Pancreas (tissue), 10 donors: ENCODE measurements around the gene MEGF6. TPM values are rescaled to one million over a fixed set of nuclear protein-coding genes. Genes with fewer than 3 reads are reported as not detected.

Experiments used
- ATAC-seq, 4 donors: fragments of 200-7000 bp; cut with Tn5 transposase; one replicate each; pipeline versions ENCODE4 v1.8.0 to v1.9.1; 2020; ENCODE audit warnings: mild to moderate bottlenecking in 4 of 4, moderate library complexity in 4 of 4
- DNase-seq, 6 donors: peaks; one replicate each; pipeline ENCODE4 v3.0.0-alpha.2; 2020
- FAIRE-seq: peaks from 2 replicates; lab custom pipeline; 2012; peaks lifted over from hg19 to GRCh38; lab: Jason Lieb, UNC
- H3K27ac ChIP-seq, 4 donors: fragments of 200-600 bp; sonication (generic); 1 replicate in 3 of 4; 2 replicates in 1 of 4; pipeline versions ENCODE4 v1.5.0 to v1.8.0; 2020
- H3K27me3 ChIP-seq, 4 donors: fragments of 200-600 bp; one replicate each; pipeline ENCODE4 v1.8.0; 2021
- H3K36me3 ChIP-seq, 3 donors: fragments of 200-600 bp; sonication (generic) in 1 of 3; one replicate each; pipeline versions ENCODE4 v1.5.0 to v1.8.0; 2020 to 2021
- H3K4me1 ChIP-seq, 3 donors: fragments of 200-600 bp; one replicate each; pipeline ENCODE4 v1.8.0; 2021
- H3K4me3 ChIP-seq, 4 donors: fragments of 200-600 bp; sonication (generic) in 2 of 4; one replicate each; pipeline versions ENCODE4 v1.5.0 to v1.8.0; 2020 to 2021
- H3K9me3 ChIP-seq, 4 donors: fragments of 200-600 bp; one replicate each; pipeline ENCODE4 v1.8.0; 2021
- WGBS, 2 donors: extraction: QIAGEN DNeasy Blood & Tissue Kit; methylation state at CpG; one replicate each; pipeline ENCODE4 v1.1.7; 2013; 5-methylcytosine and 5-hydroxymethylcytosine counted together
- intact Hi-C, 3 donors: fragments of 100-400 bp; cut with DNase I; formaldehyde crosslinking; loops; one replicate each; pipeline versions ENCODE4 v1.11.1 to v1.14.2; 2022
- polyA plus RNA-seq, 2 donors: library from polyadenylated mRNA; stranded (reverse); fragments of 200-250 nt; gene quantifications; one replicate each; pipeline ENCODE4 v1.2.3, GENCODE V29; 2013
- total RNA-seq, 6 donors: library from RNA; stranded (reverse); fragmentation: NEBNext Ultra II Directional in 4 of 6; extraction: Animal tissue kit (Norgen Biotek cat#: 25700) in 4 of 6; gene quantifications; one replicate each; pipeline versions ENCODE4 v1.2.1 to v1.2.4, GENCODE V29; 2021 to 2023
- TF ChIP-seq, protein P1 (sequence below), 4 donors: fragments of 200-600 bp; sonication (generic) in 3 of 4; IDR thresholded peaks; one replicate each; pipeline versions ENCODE4 v1.5.0 to v1.8.0; 2021; ENCODE audit warnings: antibody characterized with exemption in 4 of 4
- donor health status: healthy with polysubstance abuse.
- donor health status: DM: no; HTN: no; CAD: no; lungs with moderate emphysema.
- donor health status: DM: no; HTN: no; CAD: no.
- donor health status: control.
- donor health status: control.
- donor health status: Bipolar disorder and iron deficiency.
- donor health status: DM: yes; HTN: yes; CAD: no.
- donor health status: DM: no; HTN: no; CAD: no.
- donor health status: DM: no; HTN: no; CAD: no.
- donor health status: DM: yes; HTN: yes; CAD: no.

Gene MEGF6
- total and polyA plus RNA-seq, 8 donors: 2.6 to 20.0 (median 8.4) TPM

DNA sequence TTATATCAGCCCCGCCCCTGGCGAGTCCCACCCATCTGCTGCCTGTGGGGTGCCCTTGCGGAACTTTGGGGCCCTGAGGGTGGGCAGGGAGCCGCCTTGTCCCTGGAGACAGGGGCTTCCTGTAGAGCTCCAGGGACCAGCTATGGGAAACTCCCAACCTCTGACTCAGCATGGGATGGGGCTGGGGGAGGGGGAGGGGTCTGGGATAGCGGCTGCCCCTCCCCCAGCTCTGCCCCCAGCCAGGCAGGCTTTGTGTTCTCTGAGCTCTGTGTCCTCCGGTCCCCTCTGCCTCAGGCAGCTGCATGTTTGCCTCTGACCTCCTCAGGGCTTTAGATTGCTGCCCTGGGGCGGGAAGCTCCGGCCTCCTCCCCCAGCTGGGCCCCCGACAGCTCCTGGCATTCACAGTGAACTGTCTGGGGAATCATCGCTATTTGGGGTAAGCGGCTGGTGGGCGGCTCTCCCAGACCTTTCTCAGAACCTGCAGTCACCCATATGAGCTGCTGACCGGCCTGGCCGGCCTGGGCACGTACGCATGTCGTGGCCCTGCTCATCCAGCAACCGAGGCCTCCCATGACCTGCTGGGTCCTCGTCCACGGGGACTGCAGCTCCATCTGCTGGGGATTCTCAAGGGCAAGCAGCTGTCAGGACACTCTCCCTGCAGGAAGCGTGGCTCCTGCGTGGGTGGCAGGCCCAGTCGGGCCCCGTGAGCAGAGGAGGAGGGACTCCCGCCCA is 139.8 kb downstream of the MEGF6 start:
- Histone ChIP-seq H3K4me1 (no peaks in the 10 kb centered on the region), H3K4me3 (no peak overlapping the region), H3K36me3 (peaks cover 0 to 14% (median 0%) of the 10 kb centered on the region in 3 donors), H3K27ac (no peak overlapping the region), H3K27me3 (no peaks in the 10 kb centered on the region), H3K9me3 (no peaks in the 10 kb centered on the region)
- intact Hi-C loops: no loop called here
- 84 to 85% methylated on average over 24 to 25 of the region's 25 CpGs for WGBS, 2 donors
- FAIRE-seq (no peak), ATAC-seq (peak in 2 of 4 donors; percentile 17 to 23), DNase-seq (peak in 1 of 6 donors; percentile 67)
- TF ChIP-seq, protein P1, sequence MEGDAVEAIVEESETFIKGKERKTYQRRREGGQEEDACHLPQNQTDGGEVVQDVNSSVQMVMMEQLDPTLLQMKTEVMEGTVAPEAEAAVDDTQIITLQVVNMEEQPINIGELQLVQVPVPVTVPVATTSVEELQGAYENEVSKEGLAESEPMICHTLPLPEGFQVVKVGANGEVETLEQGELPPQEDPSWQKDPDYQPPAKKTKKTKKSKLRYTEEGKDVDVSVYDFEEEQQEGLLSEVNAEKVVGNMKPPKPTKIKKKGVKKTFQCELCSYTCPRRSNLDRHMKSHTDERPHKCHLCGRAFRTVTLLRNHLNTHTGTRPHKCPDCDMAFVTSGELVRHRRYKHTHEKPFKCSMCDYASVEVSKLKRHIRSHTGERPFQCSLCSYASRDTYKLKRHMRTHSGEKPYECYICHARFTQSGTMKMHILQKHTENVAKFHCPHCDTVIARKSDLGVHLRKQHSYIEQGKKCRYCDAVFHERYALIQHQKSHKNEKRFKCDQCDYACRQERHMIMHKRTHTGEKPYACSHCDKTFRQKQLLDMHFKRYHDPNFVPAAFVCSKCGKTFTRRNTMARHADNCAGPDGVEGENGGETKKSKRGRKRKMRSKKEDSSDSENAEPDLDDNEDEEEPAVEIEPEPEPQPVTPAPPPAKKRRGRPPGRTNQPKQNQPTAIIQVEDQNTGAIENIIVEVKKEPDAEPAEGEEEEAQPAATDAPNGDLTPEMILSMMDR (IDR thresholded peaks at IDR 0.05): no peak

DNA sequence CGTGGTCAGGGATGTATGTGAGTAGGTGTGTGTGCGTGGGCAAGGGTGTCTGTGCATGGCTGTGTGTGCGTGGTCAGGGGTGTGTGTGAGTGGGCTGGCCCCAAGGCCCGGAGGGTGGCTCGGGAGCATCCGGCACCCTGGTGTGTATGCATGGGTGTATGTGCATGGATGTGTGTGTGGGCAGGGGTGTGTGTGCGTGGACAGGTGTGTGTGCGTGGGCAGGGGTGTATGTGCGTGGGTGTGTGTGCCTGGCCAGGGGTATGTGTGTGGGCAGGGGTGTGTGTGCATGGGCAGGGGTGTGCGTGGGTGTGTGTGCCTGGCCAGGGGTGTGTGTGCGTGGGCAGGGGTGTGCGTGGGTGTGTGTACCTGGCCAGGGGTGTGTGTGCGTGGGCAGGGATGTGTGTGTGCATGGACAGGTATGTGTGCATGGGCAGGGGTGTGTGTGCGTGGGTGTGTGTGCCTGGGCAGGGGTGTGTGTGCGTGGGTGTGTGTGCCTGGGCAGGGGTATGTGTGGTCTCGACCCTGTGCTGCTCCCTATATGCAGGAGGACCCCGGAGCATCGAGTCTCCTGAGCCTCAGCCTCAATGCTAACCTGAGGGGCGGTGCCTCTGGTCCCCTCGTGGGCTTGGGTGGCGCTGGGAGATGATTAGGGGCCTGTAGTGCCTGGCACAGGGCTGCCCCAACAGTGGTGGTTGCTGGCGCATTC is 140.5 kb downstream of the MEGF6 start:
- TF ChIP-seq, protein P1 (IDR thresholded peaks at IDR 0.05): no peak
- DNase-seq (peak in 2 of 6 donors; percentile 47 to 56), FAIRE-seq (no peak), ATAC-seq (no peak)
- H3K4me3 ChIP-seq: no peak overlapping the region
- H3K36me3 ChIP-seq: peaks cover 0 to 14% (median 0%) of the 10 kb centered on the region in 3 donors
- intact Hi-C loops: no loop called here
- no peak overlapping the region for H3K27ac ChIP-seq
- no peaks in the 10 kb centered on the region for H3K27me3 ChIP-seq
- no peaks in the 10 kb centered on the region for H3K9me3 ChIP-seq
- no peaks in the 10 kb centered on the region for H3K4me1 ChIP-seq
- 91 to 92% methylated on average over 22 of the region's 22 CpGs for WGBS, 2 donors

DNA sequence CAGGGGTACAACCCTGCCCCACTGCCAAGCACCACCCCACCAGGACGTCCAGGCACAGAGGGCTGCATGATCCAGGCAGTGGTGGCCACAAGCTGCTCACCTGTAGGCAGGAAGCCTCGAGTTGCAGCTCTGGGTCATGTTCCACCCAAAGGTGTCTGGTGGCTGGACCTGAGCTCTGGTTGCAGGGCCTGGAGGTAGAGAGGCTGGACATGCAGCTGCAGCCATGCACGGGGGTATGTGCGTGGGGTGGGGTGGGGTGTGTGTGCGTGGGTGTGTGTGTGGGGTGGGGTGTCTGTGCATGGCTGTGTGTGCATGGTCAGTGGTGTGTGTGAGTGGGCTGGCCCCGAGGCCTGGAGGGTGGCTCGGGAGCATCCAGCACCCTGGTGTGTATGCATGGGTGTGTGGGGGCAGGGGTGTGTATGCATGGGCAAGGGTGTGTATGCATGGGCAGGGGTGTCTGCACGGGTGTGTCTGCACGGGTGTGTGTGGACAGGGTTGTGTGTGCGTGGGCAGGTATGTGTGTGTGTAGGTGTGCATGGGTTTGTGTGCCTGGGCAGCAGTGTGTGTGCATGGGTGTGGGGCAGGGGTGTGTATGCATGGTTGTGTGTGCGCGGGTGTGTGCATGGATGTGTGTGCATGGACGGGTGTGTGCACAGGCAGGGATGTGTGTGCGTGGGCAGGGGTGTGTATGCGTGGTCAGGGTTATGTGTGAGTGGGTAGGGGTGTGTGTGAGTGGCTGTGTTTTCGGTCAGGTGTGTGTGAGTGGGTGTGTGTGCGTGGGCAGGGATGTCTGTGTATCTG is 141.3 kb downstream of the MEGF6 start:
- 91 to 92% methylated on average over 17 of the region's 17 CpGs for WGBS, 2 donors
- H3K36me3 ChIP-seq: peaks cover 0 to 14% (median 0%) of the 10 kb centered on the region in 3 donors
- TF ChIP-seq, protein P1 (IDR thresholded peaks at IDR 0.05): no peak
- FAIRE-seq (no peak), DNase-seq (peak in 2 of 6 donors; percentile 35 to 46), ATAC-seq (no peak)
- H3K4me3 ChIP-seq: no peak overlapping the region
- H3K9me3 ChIP-seq: no peaks in the 10 kb centered on the region
- intact Hi-C loops: no loop called here
- no peaks in the 10 kb centered on the region for H3K27me3 ChIP-seq
- no peak overlapping the region for H3K27ac ChIP-seq
- no peaks in the 10 kb centered on the region for H3K4me1 ChIP-seq

DNA sequence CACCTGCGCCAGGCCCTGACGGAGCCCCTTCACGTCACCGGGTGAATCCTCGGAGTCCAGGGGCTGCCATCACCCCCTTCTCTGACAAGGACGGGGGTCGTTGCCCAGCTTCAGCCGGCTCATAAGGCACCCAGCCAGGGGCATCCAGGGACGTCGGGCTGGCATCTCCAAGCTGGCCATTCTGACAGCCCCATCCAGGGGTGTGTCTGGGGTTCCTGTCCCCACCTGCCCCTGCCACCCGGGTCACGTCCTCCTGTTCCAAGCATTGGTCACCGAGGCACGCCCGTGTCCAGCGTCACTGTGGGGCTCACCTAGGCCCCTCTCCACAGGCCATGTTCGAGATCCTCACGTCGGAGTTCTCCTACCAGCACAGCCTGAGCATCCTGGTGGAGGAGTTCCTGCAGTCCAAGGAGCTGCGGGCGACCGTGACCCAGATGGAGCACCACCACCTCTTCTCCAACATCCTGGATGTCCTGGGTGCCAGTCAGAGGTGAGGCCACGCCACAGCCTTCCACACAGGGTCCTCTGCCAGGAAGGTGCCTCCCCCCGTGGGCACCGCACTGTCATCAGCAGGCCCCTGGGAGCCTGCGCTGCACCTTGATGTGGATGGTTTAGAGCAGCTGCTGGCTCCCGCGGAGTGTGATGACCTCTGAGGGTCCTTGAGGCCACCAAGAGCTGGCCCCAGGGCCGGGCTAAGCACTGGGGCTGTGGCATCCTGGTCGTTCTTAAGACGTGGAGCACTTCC is 142.0 kb downstream of the MEGF6 start:
- no peaks in the 10 kb centered on the region for H3K27me3 ChIP-seq
- no peak overlapping the region for H3K27ac ChIP-seq
- H3K9me3 ChIP-seq: no peaks in the 10 kb centered on the region
- TF ChIP-seq, protein P1 (IDR thresholded peaks at IDR 0.05): no peak
- H3K36me3 ChIP-seq: peaks cover 0 to 14% (median 0%) of the 10 kb centered on the region in 3 donors
- intact Hi-C loops: no loop called here
- DNase-seq (peak in 3 of 6 donors; percentile 28 to 67 (median 51)), FAIRE-seq (no peak), ATAC-seq (no peak)
- 92 to 93% methylated on average over 31 of the region's 31 CpGs for WGBS, 2 donors
- no peak overlapping the region for H3K4me3 ChIP-seq
- H3K4me1 ChIP-seq: no peaks in the 10 kb centered on the region
